Bronchial epithelial cell (primary cell): ENCODE results near the gene RAB28. TPM values are rescaled to one million over a fixed set of nuclear protein-coding genes. Genes with fewer than 3 reads are reported as not detected.
"Not testable (repeated sequence)": the region's sequence is repeated elsewhere in the genome, so short reads cannot be mapped to it uniquely, and the experiment has no call there.

Source experiments
- DNase-seq: peaks from one replicate; pipeline ENCODE4 v3.0.0-alpha.2; 2010; ENCODE audit warnings: low read depth
- FAIRE-seq: peaks from 2 replicates; lab custom pipeline; 2011; peaks lifted over from hg19 to GRCh38; lab: Jason Lieb, UNC
- H3K27me3 ChIP-seq: 2 replicates; pipeline ENCODE4 v1.5.1; 2011; ENCODE audit warnings: low read length; ENCODE audit not compliant: control insufficient read depth, insufficient read depth
- H3K36me3 ChIP-seq: 2 replicates; pipeline ENCODE4 v1.5.1; 2011; ENCODE audit warnings: low read length; ENCODE audit not compliant: control insufficient read depth, insufficient read depth
- H3K4me3 ChIP-seq: 2 replicates; pipeline ENCODE4 v1.5.1; 2011; ENCODE audit warnings: mild to moderate bottlenecking, low read depth, low read length, control low read depth
- CTCF ChIP-seq: IDR thresholded peaks from 2 replicates; pipeline ENCODE4 v1.5.1; 2011; ENCODE audit warnings: mild to moderate bottlenecking, moderate library complexity, low read length, control low read depth, inconsistent platforms; ENCODE audit not compliant: insufficient read depth, severe bottlenecking
- total RNA-seq: library from RNA; depleted of rRNA; stranded (reverse); fragments of >200 nt; gene quantifications from 2 replicates; pipeline ENCODE4 v1.2.1, GENCODE V29; 2014

Gene RAB28
- total RNA-seq, 1 donor from 2014 or later = 14.0 TPM

- no peak overlapping the region for H3K4me3 ChIP-seq
- no peaks in the 10 kb centered on the region for H3K27me3 ChIP-seq
- no peaks in the 10 kb centered on the region for H3K36me3 ChIP-seq
- peak; percentile 44 for DNase-seq
- no peak for TF ChIP-seq CTCF
- FAIRE-seq = no peak
These were observed 84.9 kb downstream of the RAB28 start for GRCh38 chr4:13399257-13399656.

- Histone ChIP-seq H3K27me3 (no peaks in the 10 kb centered on the region), H3K36me3 (no peaks in the 10 kb centered on the region), H3K4me3 (no peak overlapping the region)
- FAIRE-seq (no peak), DNase-seq (no peak)
- TF ChIP-seq CTCF = no peak
These were observed 88.0 kb downstream of the RAB28 start for GRCh38 chr4:13396161-13396560.

GRCh38 chr4:13389901-13390300 lies 94.2 kb downstream of the RAB28 start:
- not testable (repeated sequence) for H3K36me3 ChIP-seq, H3K27me3 ChIP-seq, FAIRE-seq, DNase-seq, H3K4me3 ChIP-seq

GRCh38 chr4:13386405-13387107 lies 97.6 kb downstream of the RAB28 start:
- no peaks in the 10 kb centered on the region for H3K27me3 ChIP-seq
- no peak overlapping the region for H3K4me3 ChIP-seq
- H3K36me3 ChIP-seq = no peaks in the 10 kb centered on the region
- DNase-seq = no peak
- no peak for TF ChIP-seq CTCF
- no peak for FAIRE-seq

- TF ChIP-seq CTCF = no peak
- no peaks in the 10 kb centered on the region for H3K27me3 ChIP-seq
- no peak for FAIRE-seq
- no peaks in the 10 kb centered on the region for H3K36me3 ChIP-seq
- no peak for DNase-seq
- no peak overlapping the region for H3K4me3 ChIP-seq
These were observed 100.1 kb downstream of the RAB28 start for GRCh38 chr4:13384055-13384454.

- TF ChIP-seq CTCF = no peak
- no peak for DNase-seq
- no peak for FAIRE-seq
- no peaks in the 10 kb centered on the region for H3K27me3 ChIP-seq
- no peak overlapping the region for H3K4me3 ChIP-seq
- H3K36me3 ChIP-seq = no peaks in the 10 kb centered on the region
These were observed 105.0 kb downstream of the RAB28 start for GRCh38 chr4:13378973-13379759.
